GM19099 (cell line): ENCODE measurements around the gene PALD1.

Experiments used
- POLR2A ChIP-seq: IDR thresholded peaks from 3 replicates; pipeline ENCODE4 v1.6.1; 2011; ENCODE audit warnings: low read depth; ENCODE audit not compliant: insufficient read length; ENCODE audit errors: extremely low read depth

The PALD1 gene

GRCh38 chr10:70544431-70545340, 66.1 kb downstream of the PALD1 start:
- TF ChIP-seq POLR2A, result no peak

GRCh38 chr10:70546584-70546983, 68.0 kb downstream of the PALD1 start:
- TF ChIP-seq POLR2A, result no peak

- no peak for TF ChIP-seq POLR2A
These were observed 70.9 kb downstream of the PALD1 start for GRCh38 chr10:70549351-70549961.

DNA sequence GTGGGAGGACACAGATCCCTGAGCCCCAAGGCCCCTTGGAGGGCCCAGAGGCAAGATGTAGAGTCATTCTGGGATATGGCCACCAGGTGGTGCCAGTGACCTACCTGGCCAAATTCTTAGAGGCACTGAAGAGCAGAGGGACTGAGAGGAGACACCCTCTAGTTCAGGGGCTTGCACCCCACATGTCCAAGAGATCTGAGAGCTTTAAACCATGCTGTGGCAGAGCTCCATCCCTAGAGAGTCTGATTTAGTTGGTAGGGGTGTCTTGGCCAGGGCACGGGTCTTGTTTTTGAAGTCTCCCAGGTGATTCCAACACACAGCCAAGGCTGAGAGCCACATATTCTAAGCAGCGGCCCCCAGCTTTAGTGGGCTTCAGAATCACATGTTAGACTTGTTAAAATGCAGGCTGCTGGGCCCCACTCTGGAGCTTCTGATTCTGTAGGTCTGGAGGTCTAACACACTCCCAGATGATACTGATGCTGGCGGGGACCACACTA, 71.4 kb downstream of the PALD1 start:
- TF ChIP-seq POLR2A, result no peak

GRCh38 chr10:70550459-70550858, 71.9 kb downstream of the PALD1 start:
- TF ChIP-seq POLR2A, result no peak

DNA sequence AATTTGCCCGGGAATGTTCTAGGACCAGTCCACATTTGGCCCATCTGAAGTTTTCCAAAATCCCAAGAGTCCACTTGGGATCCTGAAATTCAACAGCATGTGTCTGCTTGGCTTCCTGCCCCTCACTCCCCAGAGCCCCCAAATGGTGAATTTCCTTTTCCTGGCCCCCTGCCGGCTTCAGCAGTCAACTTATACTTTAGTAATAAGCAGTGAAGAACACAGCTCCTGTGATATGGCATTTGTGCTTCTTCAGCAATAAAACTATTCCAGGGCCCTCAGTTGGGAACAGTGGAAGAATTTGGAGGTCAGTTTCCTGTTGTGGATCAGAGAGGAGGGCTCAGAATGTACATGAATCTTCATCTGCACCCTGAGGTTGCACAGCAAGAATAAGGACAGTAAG, 72.9 kb downstream of the PALD1 start:
- no peak for TF ChIP-seq POLR2A

DNA sequence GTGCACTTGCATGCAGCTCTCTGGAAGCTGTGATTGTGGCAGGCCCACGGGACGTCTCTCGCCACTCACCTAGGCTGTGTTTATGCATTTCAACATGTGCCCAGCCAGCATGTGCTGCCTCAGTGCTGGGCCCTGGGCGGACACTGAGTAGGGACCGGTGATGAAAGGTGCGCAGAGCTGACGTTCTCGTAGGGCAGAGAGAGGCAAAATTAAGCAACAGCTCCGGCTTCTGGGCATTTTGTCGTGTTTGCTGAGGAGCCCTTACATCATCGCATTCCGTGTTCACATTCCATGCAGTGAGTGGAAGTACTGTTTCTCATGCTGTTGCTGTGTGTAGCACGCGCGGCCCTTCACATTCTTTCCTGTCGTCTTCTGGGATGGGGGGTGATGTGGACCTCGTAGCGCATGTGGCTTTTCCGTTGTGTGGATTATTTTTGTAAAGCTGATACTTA, 73.4 kb downstream of the PALD1 start:
- no peak for TF ChIP-seq POLR2A

- TF ChIP-seq POLR2A, result no peak
These were observed 74.0 kb downstream of the PALD1 start for GRCh38 chr10:70552586-70552985.

GRCh38 chr10:70555371-70555770, 76.8 kb downstream of the PALD1 start:
- no peak for TF ChIP-seq POLR2A

DNA sequence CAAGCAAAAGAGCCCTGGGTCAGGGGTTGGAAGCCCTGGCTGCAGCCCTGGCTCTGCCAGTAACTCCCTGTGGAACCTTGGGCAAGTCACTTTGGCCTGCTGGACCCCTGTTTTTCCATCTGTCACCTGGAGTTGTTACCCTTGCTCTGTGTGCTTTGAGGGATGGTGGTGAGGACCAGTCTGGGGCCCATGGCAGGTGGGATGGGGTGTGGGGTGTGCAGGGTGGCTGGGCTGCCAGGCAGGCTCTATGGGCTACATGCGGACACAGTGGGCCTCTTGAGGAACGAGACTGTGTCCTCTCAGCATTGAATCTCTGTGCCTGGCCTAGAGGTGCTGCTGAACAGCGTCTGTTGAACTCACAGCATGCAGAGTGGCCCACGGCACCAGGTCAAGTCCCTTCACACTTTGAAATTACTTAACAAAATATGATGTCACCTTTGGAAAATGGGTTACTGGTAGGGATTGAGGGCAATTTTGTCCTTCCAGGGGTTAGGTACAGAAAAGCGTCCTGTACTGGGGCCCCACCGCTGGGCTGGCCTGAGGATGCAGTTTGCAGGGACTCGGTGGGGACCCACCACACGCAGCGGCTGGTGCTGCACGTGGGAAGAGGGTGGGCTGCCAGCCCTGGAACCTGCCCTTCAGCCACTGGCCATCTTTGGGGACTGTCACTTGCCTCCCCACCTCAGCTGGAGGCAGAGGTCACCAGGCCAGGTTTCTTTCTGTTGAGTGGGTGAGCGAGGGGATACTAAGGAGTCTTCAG, 78.7 kb downstream of the PALD1 start:
- TF ChIP-seq POLR2A, result no peak

DNA sequence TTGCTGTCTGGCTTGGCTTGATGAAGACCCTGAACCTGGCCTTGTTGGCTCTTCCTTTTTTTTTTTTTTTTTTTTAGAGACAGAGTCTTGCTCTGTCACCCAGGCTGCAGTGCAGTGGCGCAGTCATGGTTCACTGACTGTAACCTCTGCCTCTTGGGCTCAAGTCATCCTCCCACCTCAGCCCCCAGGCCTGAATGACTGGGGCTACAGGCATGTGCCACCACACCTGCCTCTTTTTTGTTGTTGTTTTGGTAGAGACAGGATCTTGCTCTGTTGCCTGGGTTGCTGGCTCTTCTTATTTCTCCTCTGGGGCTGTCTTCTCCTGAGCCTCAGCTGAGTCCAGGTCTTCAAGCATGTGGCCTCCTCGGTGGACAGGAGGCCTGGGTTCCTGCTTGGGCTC, 79.3 kb downstream of the PALD1 start:
- TF ChIP-seq POLR2A, result no peak

- no peak for TF ChIP-seq POLR2A
These were observed 79.7 kb downstream of the PALD1 start for GRCh38 chr10:70558295-70558694.

- TF ChIP-seq POLR2A, result no peak
These were observed 80.6 kb downstream of the PALD1 start for GRCh38 chr10:70558871-70559810.

GRCh38 chr10:70559861-70560260, 81.3 kb downstream of the PALD1 start:
- TF ChIP-seq POLR2A, result no peak
